Uterus (tissue), 2 donors: Measurements from ENCODE around the gene PEMT.

Experiments used
- POLR2A ChIP-seq, 2 donors: fragments of 450-650 bp; IDR thresholded peaks; one replicate each; pipeline ENCODE4 v1.6.1; 2016; ENCODE audit warnings: antibody characterized with exemption in 2 of 2, mild to moderate bottlenecking in 1 of 2, moderate library complexity in 1 of 2
- TF ChIP-seq, protein P1 (sequence below), 4 experiments: fragments of 200-600 bp in 2 of 4; fragments of 450-650 bp in 2 of 4; sonication (generic) in 2 of 4; IDR thresholded peaks; one replicate each; pipeline ENCODE4 v1.5.1; 2016 to 2019; ENCODE audit warnings: antibody characterized with exemption in 4 of 4, mild to moderate bottlenecking in 2 of 4, moderate library complexity in 1 of 4

DNA sequence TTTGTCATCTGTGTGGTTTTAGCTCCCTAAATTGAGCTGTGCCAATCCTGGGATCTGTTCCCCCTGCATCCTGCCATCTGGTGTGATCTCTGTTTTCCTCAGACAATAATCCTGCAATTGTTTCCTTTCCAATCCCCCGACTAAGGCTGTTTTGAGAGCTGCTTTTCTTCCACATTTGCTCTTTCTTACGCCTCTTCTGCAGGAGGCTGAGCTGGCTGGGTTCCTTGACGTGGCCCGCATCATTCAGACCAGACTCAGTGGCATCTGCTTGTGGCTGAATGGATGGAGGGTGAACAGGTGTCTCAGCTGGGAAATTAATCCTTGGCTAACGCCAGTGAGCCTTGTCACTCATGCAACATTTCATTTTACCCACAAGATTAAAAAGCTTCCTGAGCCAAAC is 124.5 kb downstream of the PEMT start:
- TF ChIP-seq, protein P1, sequence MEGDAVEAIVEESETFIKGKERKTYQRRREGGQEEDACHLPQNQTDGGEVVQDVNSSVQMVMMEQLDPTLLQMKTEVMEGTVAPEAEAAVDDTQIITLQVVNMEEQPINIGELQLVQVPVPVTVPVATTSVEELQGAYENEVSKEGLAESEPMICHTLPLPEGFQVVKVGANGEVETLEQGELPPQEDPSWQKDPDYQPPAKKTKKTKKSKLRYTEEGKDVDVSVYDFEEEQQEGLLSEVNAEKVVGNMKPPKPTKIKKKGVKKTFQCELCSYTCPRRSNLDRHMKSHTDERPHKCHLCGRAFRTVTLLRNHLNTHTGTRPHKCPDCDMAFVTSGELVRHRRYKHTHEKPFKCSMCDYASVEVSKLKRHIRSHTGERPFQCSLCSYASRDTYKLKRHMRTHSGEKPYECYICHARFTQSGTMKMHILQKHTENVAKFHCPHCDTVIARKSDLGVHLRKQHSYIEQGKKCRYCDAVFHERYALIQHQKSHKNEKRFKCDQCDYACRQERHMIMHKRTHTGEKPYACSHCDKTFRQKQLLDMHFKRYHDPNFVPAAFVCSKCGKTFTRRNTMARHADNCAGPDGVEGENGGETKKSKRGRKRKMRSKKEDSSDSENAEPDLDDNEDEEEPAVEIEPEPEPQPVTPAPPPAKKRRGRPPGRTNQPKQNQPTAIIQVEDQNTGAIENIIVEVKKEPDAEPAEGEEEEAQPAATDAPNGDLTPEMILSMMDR (IDR thresholded peaks at IDR 0.05): no peak
- no peak for TF ChIP-seq POLR2A (IDR thresholded peaks at IDR 0.05)
